ENCODE results near the gene MACROD2. TPM values are rescaled to one million over a fixed set of nuclear protein-coding genes. Genes with fewer than 3 reads are reported as not detected.

The MACROD2 gene
- total and polyA plus RNA-seq, 2 experiments from 2014 or later = 2.8 to 4.3 TPM

DNA sequence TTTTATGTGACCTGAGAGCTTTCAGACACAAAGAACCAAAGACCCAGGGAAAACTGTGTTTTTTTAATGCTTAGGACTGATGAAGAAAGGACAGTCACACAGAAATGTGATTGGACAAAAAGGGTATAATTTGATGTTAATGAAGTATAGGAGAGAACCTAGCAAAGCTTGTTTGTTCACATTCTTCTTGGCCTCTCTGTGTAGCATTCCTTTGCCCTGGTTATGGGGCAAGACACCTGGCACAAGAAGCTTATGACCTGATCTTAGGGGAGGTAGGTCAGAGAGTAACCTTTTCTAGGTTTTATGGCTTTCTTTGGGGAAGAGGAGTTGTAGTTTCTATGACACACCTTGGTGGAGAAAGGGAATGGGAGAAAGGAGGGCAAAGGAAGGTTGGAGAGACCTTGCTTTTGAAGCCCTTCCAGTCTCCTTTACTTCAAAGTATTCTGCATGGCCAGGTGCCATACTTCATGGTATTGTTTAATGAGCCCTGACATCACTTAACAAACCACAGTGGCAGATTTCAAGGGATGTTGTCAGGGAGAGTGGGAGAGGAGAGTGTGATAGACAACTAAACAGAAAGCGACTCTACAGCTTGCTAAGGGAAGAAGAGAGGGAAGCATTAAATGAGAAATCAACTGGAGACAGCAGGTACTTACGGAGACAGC, 1043.9 kb downstream of the MACROD2 start:
- H3F3A ChIP-seq (replicated peaks; ENCODE audit: low read depth) = no peaks in the 10 kb centered on the region
- no peak for ATAC-seq

GRCh38 chr20:15042723-15043122, 1047.4 kb downstream of the MACROD2 start:
- ATAC-seq (no peak), DNase-seq (ENCODE audit: low spot score) (no peak)
- no peaks in the 10 kb centered on the region for H3K36me3 ChIP-seq (ENCODE audit: insufficient read depth)
- H3K79me2 ChIP-seq (replicated peaks; ENCODE audit: insufficient read depth) = no peaks in the 10 kb centered on the region
- H3K27ac ChIP-seq (ENCODE audit: low read depth) = no peak overlapping the region
- Mint-ChIP-seq H3K27ac (no peak overlapping the region), H3K9me3 (no peaks in the 10 kb centered on the region), H3K36me3 (ENCODE audit: low read depth) (no peaks in the 10 kb centered on the region), H3K4me1 (no peaks in the 10 kb centered on the region), H3K27me3 (ENCODE audit: insufficient read depth, low read depth, poor library complexity) (no peaks in the 10 kb centered on the region), H3K4me3 (no peak overlapping the region)
- TF ChIP-seq EZH2phosphoT487 (IDR thresholded peaks at IDR 0.05; ENCODE audit: unreplicated experiment) = no peak
- TF ChIP-seq NANOG (IDR thresholded peaks at IDR 0.05; ENCODE audit: borderline replicate concordance) = no peak
- no peak overlapping the region for H3K4me2 ChIP-seq
- H3K4me1 ChIP-seq (ENCODE audit: insufficient read depth) = no peaks in the 10 kb centered on the region
- no peaks in the 10 kb centered on the region; the same call in 1 of the 2 replicates for H3K9me2 ChIP-seq (ENCODE audit: insufficient read depth)
- no peaks in the 10 kb centered on the region for H3K27me3 ChIP-seq (ENCODE audit: insufficient read depth)
- no peaks in the 10 kb centered on the region for H3F3A ChIP-seq (replicated peaks; ENCODE audit: low read depth)
- H4K20me1 ChIP-seq (replicated peaks; ENCODE audit: insufficient read depth) = no peaks in the 10 kb centered on the region
- H3K4me3 ChIP-seq = no peak overlapping the region
- H2AFZ ChIP-seq = no peak overlapping the region

More for the DNA sequence above, 1043.9 kb downstream of the MACROD2 start:
- no peak overlapping the region for H3K4me3 ChIP-seq
- Mint-ChIP-seq H3K27me3 (ENCODE audit: insufficient read depth, low read depth, poor library complexity) (no peaks in the 10 kb centered on the region), H3K4me3 (no peak overlapping the region), H3K9me3 (no peaks in the 10 kb centered on the region), H3K36me3 (ENCODE audit: low read depth) (no peaks in the 10 kb centered on the region), H3K27ac (no peak overlapping the region), H3K4me1 (no peaks in the 10 kb centered on the region)
- TF ChIP-seq POLR2AphosphoS5 (IDR thresholded peaks at IDR 0.05; ENCODE audit: low read depth) (no peak), CTCF (conservative IDR thresholded peaks at IDR 0.05; ENCODE audit: low read depth in 2 of 2) (no peak), EZH2 (IDR thresholded peaks at IDR 0.05; ENCODE audit: low read depth, unreplicated experiment) (no peak), ETS1 (IDR thresholded peaks at IDR 0.05) (no peak)
- no peak overlapping the region for H2AFZ ChIP-seq
- H3K27ac ChIP-seq (ENCODE audit: low read depth) = no peak overlapping the region
- no peak for DNase-seq (ENCODE audit: low spot score)
- no peaks in the 10 kb centered on the region for H3K79me2 ChIP-seq (replicated peaks; ENCODE audit: insufficient read depth)
- H4K20me1 ChIP-seq (replicated peaks; ENCODE audit: insufficient read depth) = no peaks in the 10 kb centered on the region
- no peaks in the 10 kb centered on the region for H3K27me3 ChIP-seq (ENCODE audit: insufficient read depth)
- no peaks in the 10 kb centered on the region for H3K36me3 ChIP-seq (ENCODE audit: insufficient read depth)
- no peaks in the 10 kb centered on the region; the same call in 1 of the 2 replicates for H3K9me2 ChIP-seq (ENCODE audit: insufficient read depth)
- H3K4me1 ChIP-seq (ENCODE audit: insufficient read depth) = no peaks in the 10 kb centered on the region
- no peak overlapping the region for H3K4me2 ChIP-seq

DNA sequence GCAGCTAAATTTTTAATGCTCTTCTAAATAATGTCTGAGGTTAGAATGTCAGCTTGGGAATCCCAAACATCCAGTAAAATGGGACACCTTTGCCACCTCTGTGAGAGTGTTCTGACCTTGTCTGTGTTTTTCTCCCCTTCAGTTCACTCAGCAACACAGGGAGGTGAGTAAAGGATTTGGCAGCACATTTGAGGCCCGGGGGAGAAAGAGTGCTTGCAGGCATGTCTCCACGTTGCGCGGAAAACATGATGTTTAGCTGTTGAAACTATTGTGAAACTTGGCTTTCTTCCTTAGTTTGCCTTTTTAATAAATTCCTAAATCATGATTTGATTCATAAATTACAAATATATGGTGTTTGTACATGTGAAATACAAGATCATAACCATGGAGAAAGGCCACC, 1049.9 kb downstream of the MACROD2 start:
- no peak overlapping the region; the same call in 1 of the 2 replicates for H3K27ac Mint-ChIP-seq
- H3K9me3 Mint-ChIP-seq = no peaks in the 10 kb centered on the region
- ATAC-seq = no peak
- Histone ChIP-seq H3F3A (replicated peaks; ENCODE audit: low read depth) (no peaks in the 10 kb centered on the region), H3K4me2 (no peak overlapping the region), H3K36me3 (ENCODE audit: insufficient read depth) (no peaks in the 10 kb centered on the region), H3K9me2 (ENCODE audit: insufficient read depth) (no peaks in the 10 kb centered on the region; the same call in 1 of the 2 replicates), H3K27ac (ENCODE audit: low read depth) (no peak overlapping the region), H4K20me1 (replicated peaks; ENCODE audit: insufficient read depth) (no peaks in the 10 kb centered on the region), H3K4me3 (no peak overlapping the region), H3K79me2 (replicated peaks; ENCODE audit: insufficient read depth) (no peaks in the 10 kb centered on the region), H3K27me3 (ENCODE audit: insufficient read depth) (no peaks in the 10 kb centered on the region), H3K4me1 (ENCODE audit: insufficient read depth) (no peaks in the 10 kb centered on the region), H2AFZ (no peak overlapping the region)
- no peaks in the 10 kb centered on the region for H3K27me3 Mint-ChIP-seq (ENCODE audit: insufficient read depth, low read depth, poor library complexity)
- H3K4me3 Mint-ChIP-seq = no peak overlapping the region
- DNase-seq (ENCODE audit: low spot score) = no peak
- no peaks in the 10 kb centered on the region for H3K4me1 Mint-ChIP-seq
- no peaks in the 10 kb centered on the region for H3K36me3 Mint-ChIP-seq (ENCODE audit: low read depth)
- TF ChIP-seq ZNF114 (CRISPR knock-in tag; IDR thresholded peaks at IDR 0.05) (no peak), CREB1 (CRISPR knock-in tag; IDR thresholded peaks at IDR 0.05; ENCODE audit: low read depth) (no peak), JUNB (IDR thresholded peaks at IDR 0.05; ENCODE audit: unreplicated experiment) (no peak), ETS1 (IDR thresholded peaks at IDR 0.05) (no peak), NANOG (IDR thresholded peaks at IDR 0.05; ENCODE audit: borderline replicate concordance) (no peak), EZH2 (IDR thresholded peaks at IDR 0.05; ENCODE audit: low read depth, unreplicated experiment) (no peak), STAT1 (IDR thresholded peaks at IDR 0.05; ENCODE audit: unreplicated experiment) (no peak)

Measured in GM23338 (cell line).